Measurements from ENCODE around the gene SETBP1.

The SETBP1 gene

GRCh38 chr18:45054636-45055035, 373.9 kb downstream of the SETBP1 start:
- DNase-seq (ENCODE audit: extremely low read depth in 1 of 2, low read depth in 1 of 2), result no peak

GRCh38 chr18:45055811-45056210, 375.1 kb downstream of the SETBP1 start:
- no peak for DNase-seq (ENCODE audit: extremely low read depth in 1 of 2, low read depth in 1 of 2)

GRCh38 chr18:45056926-45057325, 376.2 kb downstream of the SETBP1 start:
- DNase-seq (ENCODE audit: extremely low read depth in 1 of 2, low read depth in 1 of 2), result no peak

GRCh38 chr18:45057955-45058600, 377.4 kb downstream of the SETBP1 start:
- DNase-seq (ENCODE audit: extremely low read depth in 1 of 2, low read depth in 1 of 2), result no peak

GRCh38 chr18:45059695-45060094, 379.0 kb downstream of the SETBP1 start:
- no peak for DNase-seq (ENCODE audit: extremely low read depth in 1 of 2, low read depth in 1 of 2)

- no peak for DNase-seq (ENCODE audit: extremely low read depth in 1 of 2, low read depth in 1 of 2)
Measured at GRCh38 chr18:45060102-45060501, 379.4 kb downstream of the SETBP1 start.

GRCh38 chr18:45061359-45061758, 380.7 kb downstream of the SETBP1 start:
- no peak for DNase-seq (ENCODE audit: extremely low read depth in 1 of 2, low read depth in 1 of 2)

- DNase-seq (ENCODE audit: extremely low read depth in 1 of 2, low read depth in 1 of 2), result no peak
Measured at GRCh38 chr18:45063246-45064038, 382.8 kb downstream of the SETBP1 start.

- no peak for DNase-seq (ENCODE audit: extremely low read depth in 1 of 2, low read depth in 1 of 2)
Measured at GRCh38 chr18:45066210-45066609, 385.5 kb downstream of the SETBP1 start.

GRCh38 chr18:45066886-45067285, 386.2 kb downstream of the SETBP1 start:
- DNase-seq (ENCODE audit: extremely low read depth in 1 of 2, low read depth in 1 of 2), result no peak

- DNase-seq (ENCODE audit: extremely low read depth in 1 of 2, low read depth in 1 of 2), result no peak
Measured at GRCh38 chr18:45068400-45069094, 387.9 kb downstream of the SETBP1 start.

GRCh38 chr18:45069546-45069945, 388.9 kb downstream of the SETBP1 start:
- DNase-seq (ENCODE audit: extremely low read depth in 1 of 2, low read depth in 1 of 2), result no peak

GRCh38 chr18:45071956-45072355, 391.3 kb downstream of the SETBP1 start:
- no peak for DNase-seq (ENCODE audit: extremely low read depth in 1 of 2, low read depth in 1 of 2)

- DNase-seq (ENCODE audit: extremely low read depth in 1 of 2, low read depth in 1 of 2), result no peak
Measured at GRCh38 chr18:45073556-45073955, 392.9 kb downstream of the SETBP1 start.

- no peak for DNase-seq (ENCODE audit: extremely low read depth in 1 of 2, low read depth in 1 of 2)
Measured at GRCh38 chr18:45081566-45082181, 401.0 kb downstream of the SETBP1 start.

- no peak for DNase-seq (ENCODE audit: extremely low read depth in 1 of 2, low read depth in 1 of 2)
Measured at GRCh38 chr18:45083226-45083855, 402.7 kb downstream of the SETBP1 start.

- no peak for DNase-seq (ENCODE audit: extremely low read depth in 1 of 2, low read depth in 1 of 2)
Measured at GRCh38 chr18:45084206-45084605, 403.5 kb downstream of the SETBP1 start.

GRCh38 chr18:45085916-45086624, 405.4 kb downstream of the SETBP1 start:
- no peak for DNase-seq (ENCODE audit: extremely low read depth in 1 of 2, low read depth in 1 of 2)

GRCh38 chr18:45086777-45087176, 406.1 kb downstream of the SETBP1 start:
- DNase-seq (ENCODE audit: extremely low read depth in 1 of 2, low read depth in 1 of 2), result no peak

GRCh38 chr18:45090526-45091140, 409.9 kb downstream of the SETBP1 start:
- DNase-seq (ENCODE audit: extremely low read depth in 1 of 2, low read depth in 1 of 2), result no peak

Data from stimulated activated CD8-positive, alpha-beta memory T cell treated with anti-CD3 and anti-CD28 coated beads, Interleukin-7, amount 100 ng/mL, for 48 hours (primary cell).